GM10266 (cell line): ENCODE data around the gene RCBTB2.
"Not testable (repeated sequence)": the region's sequence is repeated elsewhere in the genome, so short reads cannot be mapped to it uniquely, and the experiment has no call there.

Source experiments
- DNase-seq: peaks from one replicate; pipeline ENCODE4 v3.0.0; 2012; ENCODE audit errors: extremely low spot score
- TF ChIP-seq, protein P1 (sequence below): IDR thresholded peaks from 2 replicates; pipeline ENCODE4 v1.5.1; 2012; ENCODE audit warnings: mild to moderate bottlenecking, low read depth; ENCODE audit not compliant: control insufficient read depth, insufficient read depth; ENCODE audit errors: missing control alignments

The RCBTB2 gene

DNA sequence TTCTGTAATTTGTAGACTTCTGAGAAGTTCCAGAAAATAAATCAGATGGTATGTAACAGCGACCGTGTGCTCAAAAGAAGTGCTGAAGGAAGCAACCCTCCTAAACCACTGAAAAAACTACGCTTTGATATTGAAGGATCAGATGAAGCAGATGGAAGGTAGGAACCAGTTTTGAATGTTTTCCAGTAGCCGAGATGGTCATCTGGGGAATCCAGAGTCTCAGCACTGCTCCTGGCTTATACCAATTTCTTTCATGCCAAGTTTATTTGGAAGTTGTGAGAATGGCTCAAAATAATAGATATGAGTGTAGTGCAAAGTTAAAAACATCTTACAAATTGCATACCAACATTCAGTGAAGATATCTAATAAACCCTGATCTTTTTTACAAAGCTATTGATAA lies 56.2 kb downstream of the RCBTB2 start:
- no peak for DNase-seq
- TF ChIP-seq, protein P1, sequence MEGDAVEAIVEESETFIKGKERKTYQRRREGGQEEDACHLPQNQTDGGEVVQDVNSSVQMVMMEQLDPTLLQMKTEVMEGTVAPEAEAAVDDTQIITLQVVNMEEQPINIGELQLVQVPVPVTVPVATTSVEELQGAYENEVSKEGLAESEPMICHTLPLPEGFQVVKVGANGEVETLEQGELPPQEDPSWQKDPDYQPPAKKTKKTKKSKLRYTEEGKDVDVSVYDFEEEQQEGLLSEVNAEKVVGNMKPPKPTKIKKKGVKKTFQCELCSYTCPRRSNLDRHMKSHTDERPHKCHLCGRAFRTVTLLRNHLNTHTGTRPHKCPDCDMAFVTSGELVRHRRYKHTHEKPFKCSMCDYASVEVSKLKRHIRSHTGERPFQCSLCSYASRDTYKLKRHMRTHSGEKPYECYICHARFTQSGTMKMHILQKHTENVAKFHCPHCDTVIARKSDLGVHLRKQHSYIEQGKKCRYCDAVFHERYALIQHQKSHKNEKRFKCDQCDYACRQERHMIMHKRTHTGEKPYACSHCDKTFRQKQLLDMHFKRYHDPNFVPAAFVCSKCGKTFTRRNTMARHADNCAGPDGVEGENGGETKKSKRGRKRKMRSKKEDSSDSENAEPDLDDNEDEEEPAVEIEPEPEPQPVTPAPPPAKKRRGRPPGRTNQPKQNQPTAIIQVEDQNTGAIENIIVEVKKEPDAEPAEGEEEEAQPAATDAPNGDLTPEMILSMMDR = no peak

- TF ChIP-seq, protein P1 = no peak
- DNase-seq = no peak
Measured at GRCh38 chr13:48476215-48476614, 56.7 kb downstream of the RCBTB2 start.

DNA sequence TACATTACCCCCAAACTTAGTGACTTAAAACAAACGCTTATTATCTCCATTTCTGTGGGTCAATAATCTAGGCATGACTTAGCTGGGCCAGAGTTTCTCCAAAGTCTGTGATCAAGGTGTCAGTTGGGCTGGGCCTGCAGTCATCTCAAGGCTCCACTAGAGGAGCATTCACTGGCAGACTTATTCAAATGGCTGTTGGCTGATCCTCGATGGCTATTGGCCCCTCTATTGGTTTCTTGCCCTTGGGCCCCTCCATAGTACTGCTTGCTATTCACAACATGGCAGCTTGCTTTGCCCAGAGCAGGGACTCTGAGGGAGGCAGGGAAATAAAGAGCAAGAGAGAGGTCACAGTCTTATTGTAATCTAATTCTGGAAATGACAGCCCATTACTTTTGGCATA lies 57.6 kb downstream of the RCBTB2 start:
- no peak for DNase-seq
- TF ChIP-seq, protein P1 = no peak

DNA sequence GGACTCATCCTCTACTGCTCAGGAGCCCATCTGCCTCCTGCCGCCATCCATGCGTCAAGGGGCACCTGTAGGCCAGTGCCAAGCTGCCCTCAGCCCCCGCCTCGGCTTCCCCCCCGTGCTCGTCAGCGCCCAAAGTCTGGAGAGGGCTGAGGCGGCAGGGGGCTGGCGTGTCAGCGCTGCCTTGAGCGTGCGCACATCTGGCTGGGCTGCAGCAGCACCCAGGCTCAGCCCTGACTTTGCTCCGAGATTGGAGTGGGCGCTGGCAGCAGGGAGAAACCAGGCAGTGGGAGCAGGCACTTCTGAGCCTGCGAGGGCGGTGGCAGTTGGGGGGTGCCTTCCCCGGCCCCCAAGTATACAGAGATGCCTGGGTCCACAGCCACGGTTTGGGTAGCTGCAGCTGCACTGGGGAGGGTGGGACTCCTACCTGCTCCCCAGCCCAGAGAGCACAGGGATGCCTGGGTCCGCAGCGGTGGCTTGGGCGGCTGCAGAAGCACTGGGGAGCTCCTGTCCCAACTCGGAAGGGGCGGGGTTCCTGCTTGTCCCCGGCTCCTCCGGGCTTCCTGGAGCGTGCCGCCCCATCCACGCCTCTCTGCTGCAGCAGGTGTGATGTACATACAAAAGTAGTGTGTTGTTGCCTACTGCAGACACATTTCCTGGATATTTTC lies 75.2 kb downstream of the RCBTB2 start:
- DNase-seq = no peak
- TF ChIP-seq, protein P1 = no peak

GRCh38 chr13:48456546-48456945 lies 76.3 kb downstream of the RCBTB2 start:
- no peak for DNase-seq
- TF ChIP-seq, protein P1 = no peak

- DNase-seq = not testable (repeated sequence)
Measured at GRCh38 chr13:48451196-48451595, 81.7 kb downstream of the RCBTB2 start.

- no peak for DNase-seq
- TF ChIP-seq, protein P1 = no peak
Measured at GRCh38 chr13:48449656-48450055, 83.2 kb downstream of the RCBTB2 start.
